Common myeloid progenitor, CD34-positive (primary cell): Measurements from ENCODE around the gene CSRP1.
"Not testable (repeated sequence)": the region's sequence is repeated elsewhere in the genome, so short reads cannot be mapped to it uniquely, and the experiment has no call there.

Experiments
- CTCF ChIA-PET: fragments of 350-600 bp; sonication (Branson Sonifier 250); formaldehyde crosslinking; loops from one replicate; lab custom pipeline; 2021; ENCODE audit warnings: antibody characterized with exemption; lab: Charles Lee
- POLR2A ChIA-PET: fragments of 350-600 bp; sonication (Branson Sonifier 250); formaldehyde crosslinking; loops from one replicate; lab custom pipeline; 2021; ENCODE audit warnings: antibody characterized with exemption; lab: Charles Lee
- DNase-seq, 3 donors: peaks; one replicate each; pipeline versions ENCODE4 v3.0.0 to v3.0.0-alpha.2; 2013
- H3K27ac ChIP-seq, 2 experiments: 1 replicate in 1 of 2; 2 replicates in 1 of 2; pipeline ENCODE4 v1.7.0; 2013; ENCODE audit warnings: inconsistent platforms in 2 of 2, low read length in 2 of 2, mild to moderate bottlenecking in 2 of 2, low read depth in 1 of 2, moderate library complexity in 1 of 2; ENCODE audit not compliant: severe bottlenecking in 2 of 2, insufficient read depth in 1 of 2, poor library complexity in 1 of 2
- H3K27me3 ChIP-seq, 5 experiments: replicated peaks in 2 of 5; 1 replicate in 3 of 5; 2 replicates in 2 of 5; pipeline versions ENCODE4 v1.6.1 to v1.7.0; 2013; ENCODE audit warnings: low read length in 4 of 5, mild to moderate bottlenecking in 2 of 5, moderate library complexity in 2 of 5, inconsistent platforms in 1 of 5; ENCODE audit not compliant: insufficient read depth in 5 of 5, control insufficient read depth in 4 of 5
- H3K36me3 ChIP-seq, 4 experiments: 1 replicate in 2 of 4; 2 replicates in 2 of 4; pipeline versions ENCODE4 v1.6.1 to v1.7.0; 2013; ENCODE audit warnings: low read length in 3 of 4, control low read depth in 1 of 4, mild to moderate bottlenecking in 1 of 4; ENCODE audit not compliant: control insufficient read depth in 4 of 4, insufficient read depth in 4 of 4
- H3K4me1 ChIP-seq, 4 experiments: 1 replicate in 3 of 4; 2 replicates in 1 of 4; pipeline versions ENCODE4 v1.6.1 to v1.7.1; 2013; ENCODE audit warnings: low read length in 3 of 4, mild to moderate bottlenecking in 3 of 4, control low read depth in 1 of 4, inconsistent platforms in 1 of 4, moderate library complexity in 1 of 4; ENCODE audit not compliant: control insufficient read depth in 4 of 4, insufficient read depth in 4 of 4; ENCODE audit errors: control extremely low read depth in 1 of 4
- H3K4me3 ChIP-seq, 7 experiments: 1 replicate in 4 of 7; 2 replicates in 3 of 7; pipeline versions ENCODE4 v1.5.1 to v1.7.0; 2013; ENCODE audit warnings: mild to moderate bottlenecking in 7 of 7, low read length in 6 of 7, moderate library complexity in 6 of 7, inconsistent platforms in 2 of 7, low read depth in 2 of 7, control low read depth in 1 of 7; ENCODE audit not compliant: insufficient read depth in 4 of 7, control insufficient read depth in 1 of 7; ENCODE audit errors: extremely low read depth in 1 of 7
- H3K9me3 ChIP-seq, 5 experiments: 1 replicate in 4 of 5; 2 replicates in 1 of 5; pipeline versions ENCODE4 v1.6.1 to v1.7.1; 2013; ENCODE audit warnings: low read length in 4 of 5, mild to moderate bottlenecking in 2 of 5, inconsistent platforms in 1 of 5, low read depth in 1 of 5, moderate library complexity in 1 of 5; ENCODE audit not compliant: control insufficient read depth in 4 of 5, insufficient read depth in 2 of 5; ENCODE audit errors: control extremely low read depth in 1 of 5
- WGBS: methylation state at CpG from one replicate; pipeline ENCODE4 v1.1.5; 2013; ENCODE audit not compliant: insufficient coverage; 5-methylcytosine and 5-hydroxymethylcytosine counted together

The CSRP1 gene

DNA sequence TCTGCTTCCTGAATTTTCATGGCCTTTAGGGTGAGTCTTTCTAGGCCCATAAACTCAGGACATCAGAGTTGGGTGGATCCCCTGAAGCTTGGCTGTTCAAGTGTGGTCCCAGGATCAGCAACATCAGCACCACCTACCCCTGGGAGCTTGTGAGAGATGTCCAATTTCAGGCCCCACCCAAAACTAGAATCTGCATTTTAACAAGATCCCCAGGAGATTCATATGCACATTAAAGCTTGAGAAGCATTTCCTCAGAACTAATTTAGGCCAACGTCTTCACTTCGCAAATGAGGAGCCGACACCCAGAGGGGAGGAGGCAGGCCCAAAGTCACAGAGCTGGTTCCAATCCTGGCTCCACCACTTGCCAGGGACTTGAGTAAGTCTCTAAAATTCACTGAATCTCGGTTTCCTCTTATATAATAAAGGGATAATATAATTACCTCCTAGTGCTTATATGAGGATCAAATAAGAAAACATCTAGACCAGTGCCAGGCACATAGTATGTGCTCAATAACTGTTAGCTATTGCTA lies 27.7 kb downstream of the CSRP1 start:
- ChIA-PET CTCF (interaction anchor here (6.6 to 29.7 kb wide), 3 partner anchors 29 to 45 kb away, joined by 61 to 1059 read pairs (median 353); partner anchors contain the start of gene CSRP1), POLR2A (no interaction called here)
- Histone ChIP-seq H3K9me3 (no peaks in the 10 kb centered on the region), H3K27me3 (peaks cover 0 to 3% (median 0%) of the 10 kb centered on the region in 5 experiments), H3K36me3 (peaks cover 0 to 8% (median 3%) of the 10 kb centered on the region in 4 experiments), H3K4me3 (no peak overlapping the region), H3K27ac (no peak overlapping the region), H3K4me1 (peaks cover 0 to 32% (median 24%) of the 10 kb centered on the region in 4 experiments)
- WGBS = 100% methylated on average over 3 of the region's 4 CpGs
- no peak for DNase-seq

DNA sequence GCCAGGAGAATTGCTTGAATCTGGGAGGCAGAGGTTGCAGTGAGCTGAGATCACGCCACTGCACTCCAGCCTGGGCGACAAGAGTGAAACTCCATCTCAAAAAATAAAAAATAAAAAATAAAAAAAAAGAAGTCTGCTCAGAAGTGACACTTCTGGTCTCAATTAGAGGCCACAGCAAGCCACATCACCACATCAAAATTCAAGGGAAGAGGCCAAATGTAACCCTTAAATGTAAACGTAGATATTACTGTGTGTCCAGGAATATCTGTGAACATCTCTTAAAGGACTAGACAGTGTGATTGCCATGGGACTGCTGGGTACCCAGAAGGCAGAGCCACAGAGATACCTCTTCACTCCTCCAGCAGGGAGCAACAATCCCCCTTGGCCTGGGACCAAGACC lies 28.3 kb downstream of the CSRP1 start:
- H3K4me3 ChIP-seq, H3K27me3 ChIP-seq, POLR2A ChIA-PET, H3K36me3 ChIP-seq, DNase-seq, H3K27ac ChIP-seq, H3K9me3 ChIP-seq: not testable (repeated sequence)
- 100% methylated on average over 1 of the region's 3 CpGs for WGBS
- CTCF ChIA-PET = interaction anchor here (6.6 to 29.7 kb wide), 3 partner anchors 29 to 44 kb away, joined by 61 to 1059 read pairs (median 353); partner anchors contain the start of gene CSRP1
- peaks cover 0 to 28% (median 22%) of the 10 kb centered on the region in 4 experiments for H3K4me1 ChIP-seq

DNA sequence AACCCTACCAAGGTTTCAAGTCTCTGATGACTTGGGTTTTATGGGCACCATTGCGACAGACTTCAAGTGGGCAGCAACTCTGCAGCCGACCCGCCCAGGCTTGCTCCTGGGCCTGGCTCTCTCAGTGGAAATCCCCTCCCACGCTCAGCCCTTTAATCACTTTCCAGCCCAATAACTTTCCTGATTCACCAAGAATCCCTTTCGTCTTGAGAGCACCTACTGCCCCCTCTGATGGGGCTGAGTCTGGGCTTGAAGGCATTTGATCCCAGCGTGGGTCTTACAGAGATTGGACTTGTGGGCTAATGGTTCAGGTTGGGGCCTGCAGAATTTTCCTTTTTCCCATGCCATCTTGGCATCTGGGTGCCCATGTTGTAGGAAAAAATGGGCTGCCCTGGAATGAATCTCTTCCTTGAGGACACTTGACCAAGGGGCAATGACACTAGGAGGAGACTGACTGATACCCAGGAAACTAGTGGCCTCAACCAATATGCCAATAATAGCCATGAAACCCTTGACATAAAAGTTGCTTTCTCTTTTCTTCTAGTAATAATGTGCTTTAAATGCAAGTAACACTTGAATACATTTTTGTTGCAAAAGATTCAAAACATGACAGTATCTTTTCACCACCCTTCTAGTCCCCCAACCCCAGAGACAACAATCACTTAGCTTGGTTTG lies 30.1 kb downstream of the CSRP1 start:
- no peak for DNase-seq
- POLR2A ChIA-PET = no interaction called here
- Histone ChIP-seq H3K4me1 (peaks cover 0 to 23% (median 15%) of the 10 kb centered on the region in 4 experiments), H3K36me3 (no peaks in the 10 kb centered on the region), H3K27me3 (peaks cover 0 to 4% (median 0%) of the 10 kb centered on the region in 5 experiments), H3K9me3 (no peaks in the 10 kb centered on the region), H3K27ac (no peak overlapping the region), H3K4me3 (no peak overlapping the region)
- WGBS = 100% methylated on average over 1 of the region's 6 CpGs
- CTCF ChIA-PET = interaction anchor here (0.6 to 29.7 kb wide), 5 partner anchors 10 to 116 kb away, joined by 3 to 1059 read pairs (median 5); partner anchors contain the start of gene CSRP1

DNA sequence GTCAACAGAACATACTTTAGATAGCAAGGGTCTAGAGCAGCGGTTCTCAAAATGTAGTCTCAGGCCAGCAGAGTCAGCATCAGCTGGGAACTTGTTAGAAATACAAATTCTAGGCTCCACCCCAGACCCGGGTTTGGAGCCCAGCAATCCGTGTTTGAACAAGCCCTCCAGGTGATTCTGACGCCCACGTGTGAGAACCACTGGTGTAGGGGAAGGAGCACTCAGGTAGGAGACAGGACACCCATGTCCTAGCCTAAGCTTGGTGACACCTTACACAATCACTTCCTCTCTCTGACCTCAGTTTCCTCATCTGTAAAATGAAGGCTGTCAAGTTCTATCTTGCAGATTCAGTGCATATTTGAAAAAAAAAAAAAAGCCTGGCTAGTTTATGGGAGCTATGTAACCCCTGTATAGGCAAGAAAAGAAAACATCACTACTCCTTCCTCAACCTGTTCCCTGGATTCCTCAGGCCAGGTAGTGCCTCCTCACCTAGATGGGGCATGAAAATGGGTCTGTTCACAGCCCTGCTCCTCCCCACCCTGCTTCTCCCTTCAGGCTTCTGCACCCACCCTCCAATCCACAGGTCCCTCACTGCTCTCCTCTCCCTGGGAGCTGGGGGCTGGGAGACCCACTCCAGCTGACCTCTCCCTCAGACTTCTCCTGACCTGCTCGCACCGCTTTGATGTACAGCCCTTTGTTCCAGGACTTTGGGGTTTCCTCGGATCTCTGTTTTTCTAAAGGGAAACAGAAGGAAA lies 30.8 kb downstream of the CSRP1 start:
- WGBS = 86% methylated on average over 7 of the region's 8 CpGs
- H3K27ac ChIP-seq = no peak overlapping the region
- ChIA-PET POLR2A (no interaction called here), CTCF (interaction anchor here (1.0 to 18.8 kb wide), 4 partner anchors 10 to 37 kb away, joined by 3 to 353 read pairs (median 4); no protein-coding TSS in a partner anchor)
- no peaks in the 10 kb centered on the region for H3K36me3 ChIP-seq
- H3K27me3 ChIP-seq = peaks cover 0 to 4% (median 0%) of the 10 kb centered on the region in 5 experiments
- peaks cover 0 to 16% (median 9%) of the 10 kb centered on the region in 4 experiments for H3K4me1 ChIP-seq
- no peaks in the 10 kb centered on the region for H3K9me3 ChIP-seq
- no peak for DNase-seq
- no peak overlapping the region for H3K4me3 ChIP-seq

DNA sequence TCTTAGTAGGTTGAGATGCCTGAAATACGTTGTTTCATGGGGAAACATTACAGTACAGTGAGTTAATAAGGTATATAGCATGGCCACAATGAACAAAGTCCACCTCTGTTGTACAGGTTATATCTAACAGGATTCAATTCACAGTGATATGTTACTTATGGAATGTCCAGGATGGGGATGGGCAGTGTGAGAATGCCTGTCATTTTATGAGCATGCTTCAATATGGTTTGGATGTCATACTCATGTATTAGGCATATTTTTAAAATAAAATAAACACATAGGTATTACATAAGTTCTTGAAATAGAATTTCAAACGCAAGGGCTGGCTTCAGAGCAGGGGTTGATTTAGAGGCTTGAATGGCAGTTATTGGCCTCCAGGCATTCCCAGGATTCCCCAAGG lies 31.8 kb downstream of the CSRP1 start:
- DNase-seq = no peak
- H3K4me1 ChIP-seq = peaks cover 0 to 8% (median 2%) of the 10 kb centered on the region in 4 experiments
- no peaks in the 10 kb centered on the region for H3K36me3 ChIP-seq
- H3K4me3 ChIP-seq = no peak overlapping the region
- peaks cover 0 to 4% (median under 1%) of the 10 kb centered on the region in 5 experiments for H3K27me3 ChIP-seq
- H3K9me3 ChIP-seq = no peaks in the 10 kb centered on the region
- CTCF ChIA-PET = interaction anchor here (1.0 to 18.8 kb wide), 3 partner anchors 15 to 38 kb away, joined by 3 to 353 read pairs (median 3); no protein-coding TSS in a partner anchor
- whole genome bisulfite sequencing = 75% methylated on average over 1 of the region's 2 CpGs
- H3K27ac ChIP-seq = no peak overlapping the region
- POLR2A ChIA-PET = no interaction called here

DNA sequence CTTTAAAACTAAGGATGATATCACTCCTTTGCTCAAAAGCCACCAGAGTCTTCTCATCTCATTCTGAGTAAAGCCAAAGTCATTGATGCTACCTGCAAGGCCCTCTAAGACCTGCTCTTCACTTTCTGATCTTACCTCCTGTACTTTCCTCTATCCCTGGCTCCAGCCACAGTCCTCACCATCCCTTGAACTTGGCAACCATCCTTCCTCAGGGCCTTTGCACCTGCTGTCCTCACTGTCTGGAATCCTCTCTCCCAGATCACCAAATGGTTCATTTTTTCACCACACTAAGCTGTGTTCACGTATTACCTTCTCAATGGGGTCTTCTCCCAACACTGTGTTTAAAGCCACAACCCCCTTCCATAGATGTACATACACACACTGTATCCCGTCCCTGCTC lies 33.6 kb downstream of the CSRP1 start:
- no peak overlapping the region for H3K4me3 ChIP-seq
- no peaks in the 10 kb centered on the region for H3K9me3 ChIP-seq
- peaks cover 0 to 20% (median 16%) of the 10 kb centered on the region in 4 experiments for H3K4me1 ChIP-seq
- no peak for DNase-seq
- POLR2A ChIA-PET = no interaction called here
- H3K36me3 ChIP-seq = no peaks in the 10 kb centered on the region
- no peak overlapping the region for H3K27ac ChIP-seq
- WGBS = 100% methylated on average over 1 of the region's 2 CpGs
- CTCF ChIA-PET = interaction anchor here (2.6 to 18.8 kb wide), 2 partner anchors 24 to 37 kb away, joined by 10 to 353 read pairs; no protein-coding TSS in a partner anchor
- peaks cover 0 to 10% (median 5%) of the 10 kb centered on the region in 5 experiments for H3K27me3 ChIP-seq
